HepG2 (cell line): ENCODE data around the gene DRC7. TPM values are rescaled to one million over a fixed set of nuclear protein-coding genes. Genes with fewer than 3 reads are reported as not detected.
A peak's percentile ranks its signal among the peaks of the same experiment; 100 is the strongest.

ENCODE experiments used
- PAX8 ChIP-seq: sonication (generic); formaldehyde crosslinking; IDR thresholded peaks from 2 replicates; pipeline ENCODE4 v1.8.0; 2022; ENCODE audit warnings: mild to moderate bottlenecking, missing genetic modification reagents, borderline replicate concordance
- REPIN1 ChIP-seq: sonication (generic); formaldehyde crosslinking; IDR thresholded peaks from 2 replicates; pipeline ENCODE4 v1.8.0; 2022; ENCODE audit warnings: missing genetic modification reagents, low read depth, mild to moderate bottlenecking, borderline replicate concordance
- STAG1 ChIP-seq: sonication (generic); formaldehyde crosslinking; IDR thresholded peaks from 2 replicates; pipeline ENCODE4 v1.4.0; 2020; ENCODE audit warnings: missing genetic modification reagents
- U2AF2 ChIP-seq: fragments of 200-400 bp; formaldehyde crosslinking; IDR thresholded peaks from 2 replicates; pipeline ENCODE4 v1.6.1; 2017; ENCODE audit warnings: low read depth, mild to moderate bottlenecking, low read length
- ZBED4 ChIP-seq: sonication (generic); formaldehyde crosslinking; IDR thresholded peaks from 2 replicates; pipeline ENCODE4 v1.4.0; 2020; ENCODE audit warnings: missing genetic modification reagents, borderline replicate concordance
- ZNF414 ChIP-seq: sonication (generic); formaldehyde crosslinking; IDR thresholded peaks from 2 replicates; pipeline ENCODE4 v1.5.0; 2020; ENCODE audit warnings: missing genetic modification reagents
- ZNF790 ChIP-seq: sonication (generic); formaldehyde crosslinking; IDR thresholded peaks from 2 replicates; pipeline ENCODE4 v1.8.0; 2022; ENCODE audit warnings: missing genetic modification reagents, mild to moderate bottlenecking, borderline replicate concordance
- polyA plus RNA-seq, 8 experiments: library from polyadenylated mRNA; depleted of rRNA in 3 of 8; stranded (reverse) in 7 of 8; unstranded in 1 of 8; fragments of >200 nt; fragmentation: Illumina TruSeq in 4 of 8; extraction: Trizol in 4 of 8; gene quantifications; 2 replicates each; pipeline versions ENCODE4 v1.2.1 to v1.2.3, GENCODE V29; 2011 to 2016; ENCODE audit warnings: low read depth in 4 of 8, missing spikeins in 1 of 8, mixed read lengths in 1 of 8; ENCODE audit not compliant: insufficient read depth in 1 of 8
- total RNA-seq, 5 experiments: library from RNA; depleted of rRNA; stranded (reverse); fragments of >200 nt; fragmentation: Illumina TruSeq; extraction: Trizol; gene quantifications; 2 replicates each; pipeline ENCODE4 v1.2.3, GENCODE V29; 2016; ENCODE audit warnings: low read depth in 1 of 5
- TF ChIP-seq, protein P1 (sequence below): sonication (generic); formaldehyde crosslinking; IDR thresholded peaks from 2 replicates; pipeline ENCODE4 v1.5.1; 2020; ENCODE audit warnings: mild to moderate bottlenecking, missing genetic modification reagents, borderline replicate concordance
- TF ChIP-seq, protein P2 (sequence below): sonication (generic); formaldehyde crosslinking; IDR thresholded peaks from 2 replicates; pipeline ENCODE4 v1.4.0; 2020; ENCODE audit warnings: mild to moderate bottlenecking, missing genetic modification reagents
- TF ChIP-seq, protein P3 (sequence below): sonication (generic); formaldehyde crosslinking; IDR thresholded peaks from 2 replicates; pipeline ENCODE4 v1.4.0; 2020; ENCODE audit warnings: missing genetic modification reagents
- TF ChIP-seq, protein P4 (sequence below): IDR thresholded peaks from 2 replicates; pipeline ENCODE4 v1.6.1; 2016; ENCODE audit warnings: low read depth

Gene DRC7
- total and polyA plus RNA-seq, 2 of the 13 experiments (the other 11 are each of a cell fraction or from before 2014, with no cell fraction given) = 2.7 to 3.4 TPM

- TF ChIP-seq, protein P1, sequence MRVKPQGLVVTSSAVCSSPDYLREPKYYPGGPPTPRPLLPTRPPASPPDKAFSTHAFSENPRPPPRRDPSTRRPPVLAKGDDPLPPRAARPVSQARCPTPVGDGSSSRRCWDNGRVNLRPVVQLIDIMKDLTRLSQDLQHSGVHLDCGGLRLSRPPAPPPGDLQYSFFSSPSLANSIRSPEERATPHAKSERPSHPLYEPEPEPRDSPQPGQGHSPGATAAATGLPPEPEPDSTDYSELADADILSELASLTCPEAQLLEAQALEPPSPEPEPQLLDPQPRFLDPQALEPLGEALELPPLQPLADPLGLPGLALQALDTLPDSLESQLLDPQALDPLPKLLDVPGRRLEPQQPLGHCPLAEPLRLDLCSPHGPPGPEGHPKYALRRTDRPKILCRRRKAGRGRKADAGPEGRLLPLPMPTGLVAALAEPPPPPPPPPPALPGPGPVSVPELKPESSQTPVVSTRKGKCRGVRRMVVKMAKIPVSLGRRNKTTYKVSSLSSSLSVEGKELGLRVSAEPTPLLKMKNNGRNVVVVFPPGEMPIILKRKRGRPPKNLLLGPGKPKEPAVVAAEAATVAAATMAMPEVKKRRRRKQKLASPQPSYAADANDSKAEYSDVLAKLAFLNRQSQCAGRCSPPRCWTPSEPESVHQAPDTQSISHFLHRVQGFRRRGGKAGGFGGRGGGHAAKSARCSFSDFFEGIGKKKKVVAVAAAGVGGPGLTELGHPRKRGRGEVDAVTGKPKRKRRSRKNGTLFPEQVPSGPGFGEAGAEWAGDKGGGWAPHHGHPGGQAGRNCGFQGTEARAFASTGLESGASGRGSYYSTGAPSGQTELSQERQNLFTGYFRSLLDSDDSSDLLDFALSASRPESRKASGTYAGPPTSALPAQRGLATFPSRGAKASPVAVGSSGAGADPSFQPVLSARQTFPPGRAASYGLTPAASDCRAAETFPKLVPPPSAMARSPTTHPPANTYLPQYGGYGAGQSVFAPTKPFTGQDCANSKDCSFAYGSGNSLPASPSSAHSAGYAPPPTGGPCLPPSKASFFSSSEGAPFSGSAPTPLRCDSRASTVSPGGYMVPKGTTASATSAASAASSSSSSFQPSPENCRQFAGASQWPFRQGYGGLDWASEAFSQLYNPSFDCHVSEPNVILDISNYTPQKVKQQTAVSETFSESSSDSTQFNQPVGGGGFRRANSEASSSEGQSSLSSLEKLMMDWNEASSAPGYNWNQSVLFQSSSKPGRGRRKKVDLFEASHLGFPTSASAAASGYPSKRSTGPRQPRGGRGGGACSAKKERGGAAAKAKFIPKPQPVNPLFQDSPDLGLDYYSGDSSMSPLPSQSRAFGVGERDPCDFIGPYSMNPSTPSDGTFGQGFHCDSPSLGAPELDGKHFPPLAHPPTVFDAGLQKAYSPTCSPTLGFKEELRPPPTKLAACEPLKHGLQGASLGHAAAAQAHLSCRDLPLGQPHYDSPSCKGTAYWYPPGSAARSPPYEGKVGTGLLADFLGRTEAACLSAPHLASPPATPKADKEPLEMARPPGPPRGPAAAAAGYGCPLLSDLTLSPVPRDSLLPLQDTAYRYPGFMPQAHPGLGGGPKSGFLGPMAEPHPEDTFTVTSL (CRISPR knock-in tag) = peak; percentile 66; the same call in 1 of the 2 replicates
- no peak; the same call in 1 of the 2 replicates for TF ChIP-seq ZNF414 (CRISPR knock-in tag)
- TF ChIP-seq, protein P2, sequence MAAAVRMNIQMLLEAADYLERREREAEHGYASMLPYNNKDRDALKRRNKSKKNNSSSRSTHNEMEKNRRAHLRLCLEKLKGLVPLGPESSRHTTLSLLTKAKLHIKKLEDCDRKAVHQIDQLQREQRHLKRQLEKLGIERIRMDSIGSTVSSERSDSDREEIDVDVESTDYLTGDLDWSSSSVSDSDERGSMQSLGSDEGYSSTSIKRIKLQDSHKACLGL = peak; percentile 45; the same call in 1 of the 2 replicates
- TF ChIP-seq ZNF790 (CRISPR knock-in tag) = no peak
- TF ChIP-seq, protein P3, sequence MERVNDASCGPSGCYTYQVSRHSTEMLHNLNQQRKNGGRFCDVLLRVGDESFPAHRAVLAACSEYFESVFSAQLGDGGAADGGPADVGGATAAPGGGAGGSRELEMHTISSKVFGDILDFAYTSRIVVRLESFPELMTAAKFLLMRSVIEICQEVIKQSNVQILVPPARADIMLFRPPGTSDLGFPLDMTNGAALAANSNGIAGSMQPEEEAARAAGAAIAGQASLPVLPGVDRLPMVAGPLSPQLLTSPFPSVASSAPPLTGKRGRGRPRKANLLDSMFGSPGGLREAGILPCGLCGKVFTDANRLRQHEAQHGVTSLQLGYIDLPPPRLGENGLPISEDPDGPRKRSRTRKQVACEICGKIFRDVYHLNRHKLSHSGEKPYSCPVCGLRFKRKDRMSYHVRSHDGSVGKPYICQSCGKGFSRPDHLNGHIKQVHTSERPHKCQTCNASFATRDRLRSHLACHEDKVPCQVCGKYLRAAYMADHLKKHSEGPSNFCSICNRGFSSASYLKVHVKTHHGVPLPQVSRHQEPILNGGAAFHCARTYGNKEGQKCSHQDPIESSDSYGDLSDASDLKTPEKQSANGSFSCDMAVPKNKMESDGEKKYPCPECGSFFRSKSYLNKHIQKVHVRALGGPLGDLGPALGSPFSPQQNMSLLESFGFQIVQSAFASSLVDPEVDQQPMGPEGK = peak; percentile 90
- peak; percentile 89 for TF ChIP-seq REPIN1 (CRISPR knock-in tag)
- TF ChIP-seq U2AF2 = no peak
- TF ChIP-seq, protein P4, sequence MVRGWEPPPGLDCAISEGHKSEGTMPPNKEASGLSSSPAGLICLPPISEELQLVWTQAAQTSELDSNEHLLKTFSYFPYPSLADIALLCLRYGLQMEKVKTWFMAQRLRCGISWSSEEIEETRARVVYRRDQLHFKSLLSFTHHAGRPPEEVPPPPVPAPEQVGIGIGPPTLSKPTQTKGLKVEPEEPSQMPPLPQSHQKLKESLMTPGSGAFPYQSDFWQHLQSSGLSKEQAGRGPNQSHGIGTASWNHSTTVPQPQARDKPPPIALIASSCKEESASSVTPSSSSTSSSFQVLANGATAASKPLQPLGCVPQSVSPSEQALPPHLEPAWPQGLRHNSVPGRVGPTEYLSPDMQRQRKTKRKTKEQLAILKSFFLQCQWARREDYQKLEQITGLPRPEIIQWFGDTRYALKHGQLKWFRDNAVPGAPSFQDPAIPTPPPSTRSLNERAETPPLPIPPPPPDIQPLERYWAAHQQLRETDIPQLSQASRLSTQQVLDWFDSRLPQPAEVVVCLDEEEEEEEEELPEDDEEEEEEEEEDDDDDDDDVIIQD = peak; percentile 59
- TF ChIP-seq PAX8 (CRISPR knock-in tag) = peak; percentile 83; the same call in 1 of the 2 replicates
- no peak; the same call in 1 of the 2 replicates for TF ChIP-seq ZBED4 (CRISPR knock-in tag)
- peak; percentile 32 for TF ChIP-seq STAG1 (CRISPR knock-in tag)
Measured at GRCh38 chr16:57667526-57668262, 26.9 kb upstream of the DRC7 start (continued).
